SKM-1 (cell line): Measurements from ENCODE around the gene SUSD3.
"Not testable (repeated sequence)": the region's sequence is repeated elsewhere in the genome, so short reads cannot be mapped to it uniquely, and the experiment has no call there.

ENCODE experiments used
- DNase-seq: peaks from one replicate; lab custom pipeline; 2025; ENCODE audit not compliant: unreplicated experiment; lab: John Stamatoyannopoulos, UW

SUSD3 gene

DNA sequence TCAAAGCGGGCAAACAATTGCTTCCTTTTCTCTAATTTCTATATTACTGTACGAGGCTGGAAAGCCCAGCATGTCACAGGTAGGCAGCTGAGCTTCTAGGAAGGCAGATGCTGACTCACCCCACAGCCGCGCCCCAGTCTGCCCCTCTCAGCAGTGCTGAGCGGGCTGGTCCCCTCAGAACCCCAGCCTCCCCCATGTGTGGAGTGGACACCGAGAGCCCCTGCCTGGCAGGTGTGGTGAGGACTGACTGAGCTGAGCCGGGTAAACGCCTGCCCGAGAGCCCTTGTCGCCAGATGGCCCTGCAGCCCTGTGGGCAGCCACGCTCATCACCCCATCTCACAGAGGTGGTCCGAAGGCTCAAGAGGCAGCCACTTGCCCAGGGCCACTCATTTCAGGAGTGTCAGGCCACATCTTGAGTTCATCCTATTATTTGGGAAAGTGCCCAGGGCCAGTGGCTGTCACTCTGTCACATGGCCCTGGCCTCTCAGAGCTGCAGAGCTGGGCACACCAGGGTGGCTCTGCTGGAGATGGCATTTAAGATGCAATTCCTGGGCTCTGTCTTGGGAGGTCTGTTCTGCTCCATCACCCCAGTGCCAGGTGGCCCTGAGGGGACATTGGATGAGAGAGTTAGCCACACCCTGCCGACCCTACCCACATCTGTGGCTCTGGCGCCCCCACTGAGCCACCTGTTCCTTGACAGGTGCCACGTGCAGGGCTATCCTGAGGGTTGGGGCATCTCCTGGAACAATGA, 50.0 kb downstream of the SUSD3 start:
- no peak for DNase-seq

DNA sequence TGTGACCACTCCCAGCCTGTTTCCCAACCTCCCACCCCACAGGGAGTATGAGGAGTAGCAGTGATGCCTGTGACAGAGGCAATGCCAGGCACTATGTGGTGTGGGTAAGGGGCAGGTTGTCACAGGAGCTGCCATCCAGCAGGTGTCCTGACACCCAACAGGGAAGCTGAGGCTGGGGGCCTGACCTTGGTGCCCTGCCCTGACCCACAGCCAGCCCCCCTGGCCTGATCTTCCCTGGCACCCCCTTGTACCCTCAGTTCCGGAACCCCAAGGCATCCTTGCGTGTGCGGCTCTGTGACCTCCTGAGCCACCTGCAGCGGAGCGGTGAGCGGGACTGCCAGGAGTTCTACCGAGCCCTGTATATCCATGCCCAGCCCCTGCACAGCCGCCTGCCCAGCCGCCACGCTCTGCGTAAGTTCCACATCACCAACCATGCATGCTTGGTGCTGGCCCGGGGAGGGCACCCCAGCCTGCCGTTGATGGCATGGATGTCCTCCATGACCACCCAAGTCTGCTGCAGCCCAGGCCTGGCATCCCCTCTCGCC, 51.9 kb downstream of the SUSD3 start:
- no peak for DNase-seq

DNA sequence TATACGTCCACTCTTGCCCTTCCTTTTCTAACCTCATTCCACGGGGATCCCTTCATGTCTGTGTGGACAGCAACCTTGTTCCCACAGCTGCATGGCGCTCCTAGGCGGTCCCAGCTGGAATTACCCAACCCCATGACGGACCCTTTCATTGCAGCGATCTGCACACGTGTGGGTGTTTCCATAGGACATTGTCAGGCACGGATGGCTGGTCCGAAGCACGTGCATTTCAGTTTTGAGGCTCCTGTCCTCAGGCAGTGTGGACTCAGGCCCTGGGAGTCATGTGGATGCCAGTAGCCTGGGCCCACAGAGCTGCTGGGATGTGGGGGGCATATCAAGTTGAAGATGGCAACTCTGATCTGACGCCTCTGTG, 52.5 kb downstream of the SUSD3 start:
- DNase-seq = no peak

DNA sequence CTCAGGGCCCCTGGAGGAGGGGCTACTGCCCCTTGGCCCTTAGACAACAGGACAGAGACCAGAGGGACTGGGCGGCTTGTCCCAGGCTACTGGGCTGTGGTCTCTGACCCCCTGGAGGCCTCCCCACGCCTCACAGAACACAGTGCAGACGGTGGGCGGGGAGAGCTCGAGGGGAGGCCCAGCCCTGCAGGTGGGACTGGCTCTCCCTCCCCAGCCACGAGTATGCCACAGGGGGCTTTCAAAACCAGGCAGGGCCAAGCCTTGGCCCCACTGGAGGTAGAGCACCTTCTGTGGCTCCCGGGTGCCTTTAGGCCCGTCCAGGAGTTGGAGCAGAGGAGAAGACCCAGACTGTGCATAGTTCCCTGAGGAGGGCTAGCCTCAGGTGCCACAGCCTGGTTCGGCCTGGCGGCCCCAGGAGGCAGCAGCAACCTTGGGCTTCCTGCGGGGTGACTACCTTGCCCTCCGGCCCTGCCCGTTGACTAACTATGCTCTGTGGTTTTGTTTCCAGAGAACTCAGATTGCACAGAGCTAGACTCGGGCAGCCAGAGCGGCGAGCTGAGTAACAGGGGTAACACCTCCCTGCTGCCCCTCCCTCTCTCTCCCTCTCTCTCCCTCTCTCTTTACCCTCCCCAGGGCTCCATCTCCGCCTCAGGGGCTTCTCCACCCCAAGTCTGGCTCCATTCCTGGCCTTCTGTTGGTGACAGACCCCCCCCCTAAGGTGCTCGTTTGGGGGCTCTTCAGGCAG, 53.0 kb downstream of the SUSD3 start:
- DNase-seq = peak; percentile 24

DNA sequence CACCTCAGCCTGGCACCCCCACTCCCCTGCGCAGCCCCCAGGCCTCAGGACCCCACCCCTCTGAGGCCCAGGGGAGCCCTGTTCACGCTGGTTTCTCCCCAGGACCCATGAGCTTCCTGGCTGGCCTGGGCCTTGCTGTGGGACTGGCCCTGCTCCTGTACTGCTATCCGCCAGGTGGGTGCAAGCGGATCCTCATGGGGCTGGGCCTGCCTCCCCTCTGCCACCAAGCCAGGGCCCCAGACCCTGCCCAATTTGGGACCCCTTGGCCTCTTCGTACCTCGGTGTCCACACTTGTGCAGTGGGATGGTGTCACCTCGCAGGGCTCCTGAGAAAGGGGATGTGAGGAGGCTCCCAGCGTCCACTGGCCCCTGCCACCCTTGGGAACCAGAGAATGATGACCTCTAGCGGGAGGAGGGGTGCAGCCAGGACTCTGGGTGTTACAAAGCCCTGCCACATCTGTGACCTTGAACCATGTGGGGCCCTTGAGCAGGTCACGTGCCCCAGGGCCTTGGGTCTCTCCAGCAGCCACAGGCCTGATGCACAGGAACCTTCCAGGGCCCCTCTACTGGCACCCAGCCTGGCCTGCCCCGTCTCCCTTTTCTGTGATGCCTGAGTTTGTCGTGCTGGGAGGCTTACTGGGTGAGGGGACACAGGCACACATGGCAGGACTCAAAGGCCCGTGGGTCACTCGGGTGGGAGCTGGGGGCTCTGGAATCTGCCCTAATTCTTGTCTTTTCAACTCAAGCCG, 53.8 kb downstream of the SUSD3 start:
- DNase-seq = no peak

DNA sequence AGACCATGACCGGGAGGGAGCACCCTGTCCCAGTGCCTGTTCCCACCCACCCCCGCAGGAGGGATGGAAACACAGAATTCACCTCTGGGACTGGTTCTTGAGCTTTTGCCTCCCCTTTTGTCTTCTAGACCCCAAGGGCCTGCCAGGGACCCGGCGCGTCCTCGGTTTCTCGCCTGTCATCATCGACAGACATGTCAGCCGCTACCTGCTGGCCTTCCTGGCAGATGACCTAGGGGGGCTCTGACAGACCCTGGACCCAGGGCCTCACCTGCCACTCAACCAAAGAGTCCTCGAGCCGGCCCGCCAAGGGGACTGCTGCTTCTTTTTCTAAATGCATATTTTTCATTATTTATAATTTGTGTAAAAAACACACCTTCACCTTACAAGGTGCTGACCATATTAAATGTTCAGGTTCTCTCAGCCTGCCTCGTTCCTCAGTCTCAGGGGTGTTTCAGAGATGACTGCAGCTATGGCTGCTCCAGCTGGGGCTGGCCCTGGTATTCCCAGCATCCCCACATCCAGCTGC, 54.4 kb downstream of the SUSD3 start:
- DNase-seq = no peak

DNA sequence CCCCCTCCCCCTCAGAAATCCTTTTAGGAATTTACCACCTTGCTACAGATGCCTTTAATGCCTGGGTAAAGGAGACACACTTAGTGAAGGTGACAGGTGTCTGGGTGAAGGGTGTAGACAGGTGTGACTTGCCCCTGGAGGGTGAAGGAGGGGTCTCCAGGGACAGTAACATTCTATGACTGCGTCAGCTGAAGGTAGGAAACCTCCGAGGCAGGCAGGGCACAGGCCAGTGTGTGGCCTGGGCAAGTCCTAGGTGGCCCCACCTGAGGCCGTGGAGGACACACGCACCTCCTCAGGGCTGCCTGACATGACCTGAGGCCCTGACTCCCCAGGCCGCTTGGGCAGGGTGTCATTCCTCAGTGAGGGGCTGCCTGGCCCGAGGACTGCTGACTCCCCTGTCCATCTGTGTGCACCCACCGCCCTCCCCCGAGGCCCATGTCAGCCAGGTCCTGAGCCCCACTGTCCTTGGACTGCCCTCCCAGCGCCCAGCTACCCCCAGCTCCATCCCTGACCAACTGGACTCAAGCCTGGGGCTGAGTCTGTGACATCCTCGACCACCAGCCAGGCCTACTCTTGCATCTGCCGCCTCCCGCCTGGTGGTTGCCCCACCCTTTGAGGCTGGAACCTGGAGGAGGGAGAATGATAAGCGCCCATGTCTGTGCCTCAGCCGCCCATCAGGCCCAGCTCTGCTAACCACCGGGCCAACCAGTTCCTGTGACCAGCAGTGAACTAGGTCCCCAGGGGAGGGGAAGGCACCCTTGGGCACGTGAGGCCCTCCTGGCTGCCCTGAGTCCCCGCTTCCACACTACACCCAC, 55.9 kb downstream of the SUSD3 start:
- DNase-seq = no peak

DNA sequence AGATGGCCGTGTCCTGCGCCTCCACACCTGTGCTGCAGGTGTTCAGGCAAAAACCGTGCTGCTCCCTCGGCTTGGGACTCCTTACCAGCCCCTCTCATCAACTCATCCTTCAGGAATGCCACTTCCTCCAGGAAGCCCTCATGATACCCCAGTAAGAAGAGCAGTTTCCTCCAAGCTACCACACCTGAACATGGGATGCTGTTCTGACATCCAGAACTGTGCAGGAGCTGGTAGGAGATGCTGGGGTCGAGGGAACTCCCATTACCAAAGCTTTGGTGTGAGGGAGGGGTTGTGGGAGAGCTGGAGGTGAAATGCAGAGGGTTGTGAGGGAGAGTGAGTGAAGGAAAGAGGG, 56.5 kb downstream of the SUSD3 start:
- no peak for DNase-seq

DNA sequence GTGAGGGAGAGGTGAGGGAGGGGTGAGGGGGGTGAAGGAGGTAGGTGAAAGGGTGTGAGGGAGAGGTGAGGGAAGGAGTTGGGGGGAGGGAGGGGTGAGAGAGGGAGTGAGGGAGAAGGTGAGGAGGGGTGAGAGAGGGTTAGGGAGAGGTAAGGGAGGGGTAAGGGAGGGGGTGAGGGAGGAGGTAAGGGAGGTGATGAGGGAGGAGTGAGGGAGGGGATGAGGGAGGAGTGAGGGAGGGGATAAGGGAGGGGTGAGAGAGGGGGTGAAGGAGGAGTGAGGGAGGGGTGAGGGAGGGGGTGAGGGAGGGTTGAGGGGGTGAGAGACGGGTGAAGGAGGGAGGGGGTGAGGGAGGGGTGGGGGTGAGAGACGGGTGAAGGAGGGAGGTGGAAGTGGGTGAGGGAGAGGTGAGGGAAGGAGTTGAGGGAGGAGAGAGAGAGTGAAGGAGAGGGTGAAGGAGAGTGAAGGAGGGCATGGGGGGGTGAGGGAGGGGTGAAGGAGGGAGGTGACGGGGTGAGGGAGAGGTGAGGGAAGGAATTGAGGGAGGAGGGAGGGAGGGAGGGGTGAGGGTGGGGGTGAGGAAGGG, 57.1 kb downstream of the SUSD3 start:
- no peak for DNase-seq

DNA sequence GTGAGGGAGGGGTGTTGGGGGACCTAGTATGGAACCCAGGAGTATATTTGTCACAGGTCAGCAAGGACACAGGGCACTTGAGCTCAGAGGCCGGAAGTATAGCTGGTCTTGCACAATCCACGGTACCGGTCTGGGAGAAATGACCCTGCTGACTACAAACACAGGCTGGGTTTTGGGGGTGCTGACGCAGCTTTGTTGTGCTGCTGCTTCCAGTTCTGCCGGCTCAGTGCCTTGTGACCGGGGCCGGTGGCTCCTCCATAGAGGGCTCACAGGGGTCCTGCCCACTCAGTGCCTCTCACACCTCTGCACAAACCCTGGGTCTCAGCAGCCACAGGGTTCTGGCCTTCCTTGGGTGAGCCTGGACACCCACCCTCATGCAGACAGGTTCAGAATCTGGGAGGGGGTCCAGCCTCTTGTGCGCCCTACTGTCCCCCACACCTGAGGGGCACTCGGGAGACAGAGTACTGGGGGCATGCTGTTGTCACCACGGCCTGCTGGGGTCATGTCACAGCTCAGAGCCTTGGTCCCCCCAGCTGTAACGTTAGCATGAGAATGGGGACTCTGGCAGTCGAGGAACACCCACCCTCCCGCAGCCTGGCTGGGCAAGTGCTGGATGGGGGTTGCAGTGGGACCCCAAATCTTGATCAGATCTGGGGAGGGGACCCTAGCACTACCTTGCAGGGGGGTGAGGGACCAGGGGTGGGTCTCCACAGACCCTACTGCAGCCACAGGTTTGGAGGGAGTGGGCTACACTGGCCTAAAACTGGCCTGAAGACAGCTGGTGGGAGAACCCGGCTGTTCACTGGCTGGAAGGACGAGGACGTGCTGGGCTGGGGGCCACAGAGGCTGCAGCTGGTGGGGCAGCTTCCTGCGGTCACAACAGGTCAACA, 57.8 kb downstream of the SUSD3 start:
- peak; percentile 76 for DNase-seq

DNA sequence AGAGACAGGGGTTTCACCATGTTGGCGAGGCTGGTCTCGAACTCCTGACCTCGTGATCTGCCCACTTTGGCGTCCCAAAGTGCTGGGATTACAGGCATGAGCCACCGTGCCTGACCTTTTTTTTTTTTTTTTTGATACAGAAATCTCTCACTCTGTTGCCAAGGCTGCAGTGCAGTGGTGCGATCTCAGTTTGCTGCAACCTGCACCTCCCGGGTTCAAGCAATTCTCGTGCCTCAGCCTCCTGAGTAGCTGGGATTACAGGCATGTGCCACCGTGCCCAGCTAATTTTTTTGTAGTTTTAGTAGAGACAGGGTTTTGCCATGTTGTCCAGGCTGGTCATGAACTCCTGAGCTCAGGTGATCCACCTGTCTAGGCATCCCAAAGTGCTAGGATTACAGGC, 59.0 kb downstream of the SUSD3 start:
- DNase-seq = not testable (repeated sequence)

DNA sequence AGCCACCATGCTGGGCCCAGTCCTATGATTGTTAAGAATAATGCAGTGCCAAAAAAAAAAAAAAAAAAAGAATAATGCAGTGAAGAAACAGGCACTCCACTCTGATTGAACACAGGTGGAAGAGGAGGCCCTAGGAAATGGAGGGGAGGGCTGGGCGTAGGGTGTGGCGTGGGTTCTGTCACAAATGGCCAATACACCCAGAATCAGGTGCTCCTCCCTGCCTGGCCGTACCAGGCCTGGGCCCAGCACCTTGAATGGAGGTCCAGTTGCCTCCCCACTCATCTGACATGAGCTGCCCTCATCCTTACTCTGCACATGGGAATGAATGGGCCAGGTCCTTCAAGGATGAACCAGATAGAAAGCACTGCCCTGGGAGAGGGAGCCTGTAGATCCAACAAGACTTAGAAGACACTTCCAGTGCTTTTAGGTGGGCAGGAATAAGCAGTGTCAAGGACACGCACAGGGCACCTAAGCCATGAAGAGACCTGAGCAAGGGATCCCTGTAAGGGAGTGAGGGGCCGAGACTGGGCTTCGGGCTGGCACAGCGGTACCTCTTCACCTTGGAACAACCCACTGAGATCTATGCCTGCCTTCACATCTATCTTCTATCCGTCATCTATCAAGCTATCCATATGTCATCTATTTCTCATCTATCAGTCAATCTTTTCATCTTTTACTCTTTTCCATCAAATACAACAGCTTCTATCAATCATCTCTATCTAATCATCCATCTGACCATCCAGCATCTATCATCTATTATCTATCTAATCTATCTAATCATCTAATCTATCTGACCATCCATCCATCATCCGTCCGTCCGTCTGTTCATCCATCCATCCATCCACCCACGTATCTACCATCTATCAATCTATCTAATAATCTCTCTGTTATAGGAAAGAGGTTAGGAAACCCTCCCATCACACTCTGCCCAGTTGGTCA, 59.7 kb downstream of the SUSD3 start:
- DNase-seq = no peak

DNA sequence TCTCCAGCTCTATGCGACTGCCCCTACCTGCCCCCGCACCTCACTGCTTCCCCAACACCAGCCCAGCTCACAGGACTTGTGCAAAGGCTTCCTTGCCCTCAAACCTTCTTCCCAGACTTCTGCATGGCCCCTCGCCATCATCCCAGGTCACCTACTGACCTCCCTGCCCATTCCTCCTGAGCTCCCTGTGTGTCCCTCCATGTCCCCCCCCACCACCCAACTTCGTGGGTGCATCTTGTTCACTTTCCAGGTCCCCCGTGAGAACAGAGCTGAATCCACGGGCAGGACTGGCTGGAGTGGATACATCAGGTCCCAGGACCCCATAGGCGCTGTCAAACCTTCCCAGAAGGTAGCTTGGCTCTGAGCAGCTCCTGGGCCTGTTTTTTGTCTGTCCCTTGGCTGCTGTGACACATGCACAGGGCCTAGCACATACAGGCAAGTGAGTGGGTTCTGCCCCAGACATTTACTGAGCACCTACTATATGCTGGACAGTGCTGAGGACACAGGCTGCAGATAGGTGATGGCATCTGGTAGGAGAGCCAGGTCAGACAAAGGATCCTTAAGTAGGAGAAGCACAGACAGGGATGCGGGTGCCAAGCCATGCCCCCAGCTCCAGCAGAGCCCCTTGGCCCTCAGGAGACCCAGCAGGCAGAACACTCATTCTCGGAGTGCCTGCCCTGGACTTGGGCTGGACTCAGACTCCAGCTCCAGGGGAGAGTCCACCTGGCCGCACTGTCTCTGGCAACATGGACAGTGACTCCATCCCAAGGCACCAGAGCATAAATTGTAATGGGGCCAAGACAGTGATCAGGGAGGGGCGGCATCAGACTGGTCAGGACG, 60.6 kb downstream of the SUSD3 start:
- no peak for DNase-seq

DNA sequence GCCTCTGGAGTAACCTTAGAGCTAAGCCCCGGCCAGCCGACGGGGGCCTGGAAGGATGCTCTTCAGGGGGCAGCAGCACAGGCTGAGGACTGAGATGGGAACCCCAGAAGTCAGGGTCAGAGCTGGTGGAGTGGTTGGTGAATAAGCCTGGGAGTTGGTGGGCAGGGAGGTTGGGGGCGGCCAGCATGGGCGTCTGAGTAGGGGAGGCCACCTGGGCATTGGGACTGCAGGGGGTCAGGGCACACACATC, 61.1 kb downstream of the SUSD3 start:
- no peak for DNase-seq

DNA sequence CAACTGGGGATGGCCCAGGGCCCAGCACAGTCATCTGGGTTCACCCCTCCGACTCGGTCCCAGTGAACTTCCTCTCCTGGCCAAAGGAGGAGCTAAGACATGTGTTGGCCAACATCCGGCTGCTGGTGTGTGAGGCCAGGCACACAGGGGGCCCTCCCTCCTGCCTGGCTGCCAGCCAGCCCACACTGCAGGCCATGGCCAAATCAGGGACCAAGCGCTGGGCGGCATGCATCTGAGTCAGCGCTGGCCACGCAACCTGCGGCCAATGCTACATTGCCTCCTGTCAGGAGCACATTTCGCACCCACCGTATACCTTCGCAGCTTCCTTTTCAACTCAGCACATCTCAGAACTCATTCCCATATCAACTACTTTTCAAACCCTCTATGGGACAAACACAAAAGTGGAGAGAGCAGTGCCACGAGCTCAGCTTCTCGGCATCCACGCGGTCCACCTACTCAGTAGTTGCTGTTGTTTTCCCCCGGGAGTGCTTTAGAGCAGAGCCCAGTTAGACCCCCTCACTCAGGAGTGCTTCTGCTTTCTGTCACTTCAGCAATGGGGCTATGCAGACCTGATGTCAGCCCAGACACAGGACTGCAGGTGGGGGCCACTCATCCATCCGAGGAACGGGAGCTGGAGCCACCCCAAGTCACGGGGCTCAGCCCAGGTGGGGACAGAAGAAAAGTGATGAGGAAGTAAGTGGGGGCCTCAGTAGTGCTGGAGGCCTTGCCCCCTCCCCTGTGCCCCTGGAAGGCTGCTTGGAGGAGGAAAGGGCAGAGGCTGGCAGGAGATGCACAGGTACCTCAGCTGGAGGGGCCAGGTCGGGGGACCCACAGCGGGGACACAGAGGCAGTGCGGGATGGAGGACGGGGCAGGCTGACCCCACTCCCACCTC, 61.7 kb downstream of the SUSD3 start:
- DNase-seq = peak; percentile 63

DNA sequence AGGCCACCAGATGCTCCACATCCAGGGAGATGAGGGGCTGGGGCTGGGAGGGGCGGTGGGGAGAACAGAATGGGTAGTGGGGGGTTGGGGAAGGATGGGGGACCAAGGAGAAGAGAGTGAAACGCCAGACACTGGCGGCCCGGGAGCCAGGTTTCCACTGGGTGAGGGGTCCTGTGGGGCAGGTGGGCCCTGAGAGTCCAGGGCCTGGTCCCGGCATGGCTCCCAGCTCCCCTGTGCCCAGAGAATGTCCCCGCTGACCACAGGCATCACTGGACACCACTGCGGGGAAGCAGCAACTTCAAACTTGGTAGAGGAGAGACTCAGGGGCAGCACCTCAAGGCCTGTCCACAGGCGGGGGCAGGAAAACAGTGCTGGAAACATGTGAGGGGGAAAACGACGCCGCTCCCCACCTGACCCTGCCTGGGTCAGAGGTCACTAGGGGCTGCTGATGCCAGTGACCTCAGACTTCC, 62.4 kb downstream of the SUSD3 start:
- no peak for DNase-seq
